ENCODE results near the gene JPT2.

JPT2 gene, protein sequence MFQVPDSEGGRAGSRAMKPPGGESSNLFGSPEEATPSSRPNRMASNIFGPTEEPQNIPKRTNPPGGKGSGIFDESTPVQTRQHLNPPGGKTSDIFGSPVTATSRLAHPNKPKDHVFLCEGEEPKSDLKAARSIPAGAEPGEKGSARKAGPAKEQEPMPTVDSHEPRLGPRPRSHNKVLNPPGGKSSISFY

DNA sequence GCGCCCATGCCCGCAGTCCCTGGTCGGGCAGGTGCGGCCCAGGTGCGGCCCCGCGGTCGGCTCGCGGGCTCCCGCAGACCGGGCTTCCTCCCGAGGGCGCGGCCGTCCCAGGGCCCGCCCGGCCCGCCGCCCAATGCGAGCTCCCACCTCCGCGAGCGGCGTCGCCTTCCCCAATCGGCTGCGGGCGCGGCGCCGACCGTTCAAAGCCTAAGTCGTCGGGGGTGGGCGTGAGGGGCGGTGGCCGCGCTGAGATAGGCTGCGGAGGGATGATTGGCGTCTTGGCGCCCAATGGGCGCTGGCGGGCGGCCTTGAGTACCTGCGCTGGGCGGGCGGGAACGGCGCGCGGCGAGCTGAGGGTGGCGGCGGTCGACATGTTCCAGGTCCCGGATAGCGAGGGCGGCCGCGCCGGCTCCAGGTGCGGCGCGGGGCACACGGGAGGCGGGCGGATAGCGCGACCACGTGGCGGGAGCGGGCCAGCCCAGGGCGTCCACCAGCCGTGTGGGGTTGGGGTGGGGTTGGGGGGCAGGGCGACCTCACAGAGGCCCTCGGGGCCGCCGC is at the start of gene JPT2:
TSS of gene JPT2 (plus strand) at position 338 of the 558 bp plus-strand sequence. CDS start at position 372, 34 bp downstream.
- Histone ChIP-seq H3K4me3 (ENCODE audit: low read length) (peak within 1 kb of the TSS; percentile 79), H3K9ac (ENCODE audit: low read length) (peak within 1 kb of the TSS; percentile 78), H3K27me3 (replicated peaks; ENCODE audit: control insufficient read depth, insufficient read depth, low read length) (no peaks in the 10 kb centered on the region), H3K4me1 (ENCODE audit: control insufficient read depth, insufficient read depth, low read length) (peaks cover 6% of the 10 kb centered on the region), H3K36me3 (ENCODE audit: control insufficient read depth, insufficient read depth, low read length, severe bottlenecking) (peaks cover 32% of the 10 kb centered on the region), H3K9me3 (ENCODE audit: control insufficient read depth, low read length) (no peaks in the 10 kb centered on the region)
- peak; percentile 98 for DNase-seq (ENCODE audit: low read depth)

- Histone ChIP-seq H3K9me3 (ENCODE audit: control insufficient read depth, low read length) (no peaks in the 10 kb centered on the region), H3K4me3 (ENCODE audit: low read length) (no peak overlapping the region), H3K9ac (ENCODE audit: low read length) (no peak overlapping the region), H3K36me3 (ENCODE audit: control insufficient read depth, insufficient read depth, low read length, severe bottlenecking) (peaks cover 72% of the 10 kb centered on the region), H3K4me1 (ENCODE audit: control insufficient read depth, insufficient read depth, low read length) (no peaks in the 10 kb centered on the region), H3K27me3 (replicated peaks; ENCODE audit: control insufficient read depth, insufficient read depth, low read length) (no peaks in the 10 kb centered on the region)
- no peak for DNase-seq (ENCODE audit: low read depth)
These were observed 47.4 kb upstream of the JPT2 start for GRCh38 chr16:1630450-1631213.

GRCh38 chr16:1631230-1631629 is 46.8 kb upstream of the JPT2 start:
- H3K4me1 ChIP-seq (ENCODE audit: control insufficient read depth, insufficient read depth, low read length), result no peaks in the 10 kb centered on the region
- DNase-seq (ENCODE audit: low read depth), result no peak
- no peak overlapping the region for H3K4me3 ChIP-seq (ENCODE audit: low read length)
- no peak overlapping the region for H3K9ac ChIP-seq (ENCODE audit: low read length)
- no peaks in the 10 kb centered on the region for H3K9me3 ChIP-seq (ENCODE audit: control insufficient read depth, low read length)
- H3K27me3 ChIP-seq (replicated peaks; ENCODE audit: control insufficient read depth, insufficient read depth, low read length), result no peaks in the 10 kb centered on the region
- H3K36me3 ChIP-seq (ENCODE audit: control insufficient read depth, insufficient read depth, low read length, severe bottlenecking), result peaks cover 69% of the 10 kb centered on the region

DNA sequence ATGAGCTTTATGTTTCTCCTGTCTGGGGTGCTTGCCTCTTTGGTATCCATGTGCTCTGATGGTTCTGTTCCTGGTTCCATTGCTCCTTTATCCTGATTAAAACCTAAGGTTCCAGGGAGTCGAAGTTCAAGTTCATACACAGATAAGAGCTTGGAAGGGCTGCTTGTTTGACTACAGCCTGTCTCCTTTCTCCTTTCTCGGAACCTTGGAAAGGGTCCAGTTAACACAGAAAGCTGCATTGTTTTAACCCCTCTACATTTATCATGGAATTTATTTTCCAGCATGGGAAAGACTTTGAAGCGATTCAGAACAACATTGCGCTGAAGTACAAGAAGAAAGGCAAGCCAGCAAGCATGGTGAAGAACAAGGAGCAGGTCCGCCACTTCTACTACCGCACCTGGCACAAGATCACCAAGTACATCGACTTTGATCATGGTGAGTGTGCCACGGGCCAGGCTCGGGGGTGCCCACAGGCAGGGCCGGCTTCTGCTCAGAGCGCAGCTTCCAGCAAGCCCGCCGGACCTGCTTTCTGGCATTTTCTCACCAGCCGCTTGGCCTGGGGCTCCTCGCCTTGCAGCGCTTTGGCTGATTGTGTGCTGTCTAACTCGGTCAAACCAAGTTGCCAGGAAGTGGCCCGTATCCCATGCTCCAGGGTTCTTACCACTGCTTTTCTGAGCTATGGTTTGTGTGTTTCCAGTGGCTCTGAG is 46.0 kb upstream of the JPT2 start:
- Histone ChIP-seq H3K9me3 (ENCODE audit: control insufficient read depth, low read length) (no peaks in the 10 kb centered on the region), H3K4me1 (ENCODE audit: control insufficient read depth, insufficient read depth, low read length) (no peaks in the 10 kb centered on the region), H3K4me3 (ENCODE audit: low read length) (no peak overlapping the region), H3K9ac (ENCODE audit: low read length) (no peak overlapping the region), H3K27me3 (replicated peaks; ENCODE audit: control insufficient read depth, insufficient read depth, low read length) (no peaks in the 10 kb centered on the region), H3K36me3 (ENCODE audit: control insufficient read depth, insufficient read depth, low read length, severe bottlenecking) (peaks cover 60% of the 10 kb centered on the region)
- DNase-seq (ENCODE audit: low read depth), result no peak

GRCh38 chr16:1632638-1632970 is 45.5 kb upstream of the JPT2 start:
- Histone ChIP-seq H3K9me3 (ENCODE audit: control insufficient read depth, low read length) (no peaks in the 10 kb centered on the region), H3K4me1 (ENCODE audit: control insufficient read depth, insufficient read depth, low read length) (no peaks in the 10 kb centered on the region), H3K9ac (ENCODE audit: low read length) (no peak overlapping the region), H3K36me3 (ENCODE audit: control insufficient read depth, insufficient read depth, low read length, severe bottlenecking) (peaks cover 56% of the 10 kb centered on the region), H3K27me3 (replicated peaks; ENCODE audit: control insufficient read depth, insufficient read depth, low read length) (no peaks in the 10 kb centered on the region), H3K4me3 (ENCODE audit: low read length) (no peak overlapping the region)
- DNase-seq (ENCODE audit: low read depth), result no peak

DNA sequence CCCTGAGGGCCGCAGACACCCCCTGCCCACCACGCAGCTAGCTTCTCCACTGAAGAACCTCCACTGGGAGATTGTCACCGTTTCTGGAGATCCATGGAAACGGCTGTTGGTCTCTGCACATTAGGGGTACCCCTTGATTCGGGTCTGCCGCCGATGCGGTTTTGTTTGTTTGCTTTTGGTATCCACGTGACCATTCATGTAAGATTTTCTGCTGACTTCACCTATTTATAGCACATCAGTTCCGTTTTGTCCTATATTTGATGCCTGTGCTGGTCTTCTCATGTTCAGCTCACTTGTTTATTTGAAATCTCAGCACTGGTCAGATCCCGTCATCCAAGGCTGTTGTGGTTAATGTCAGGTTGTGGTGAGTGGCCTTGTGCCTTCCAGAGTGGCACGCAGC is 44.8 kb upstream of the JPT2 start:
- Histone ChIP-seq H3K4me1 (ENCODE audit: control insufficient read depth, insufficient read depth, low read length) (no peaks in the 10 kb centered on the region), H3K36me3 (ENCODE audit: control insufficient read depth, insufficient read depth, low read length, severe bottlenecking) (peaks cover 62% of the 10 kb centered on the region), H3K9me3 (ENCODE audit: control insufficient read depth, low read length) (no peaks in the 10 kb centered on the region), H3K27me3 (replicated peaks; ENCODE audit: control insufficient read depth, insufficient read depth, low read length) (no peaks in the 10 kb centered on the region), H3K4me3 (ENCODE audit: low read length) (no peak overlapping the region), H3K9ac (ENCODE audit: low read length) (no peak overlapping the region)
- DNase-seq (ENCODE audit: low read depth), result no peak

GRCh38 chr16:1634541-1634940 is 43.5 kb upstream of the JPT2 start:
- Histone ChIP-seq H3K4me1 (ENCODE audit: control insufficient read depth, insufficient read depth, low read length) (no peaks in the 10 kb centered on the region), H3K9me3 (ENCODE audit: control insufficient read depth, low read length) (no peaks in the 10 kb centered on the region), H3K36me3 (ENCODE audit: control insufficient read depth, insufficient read depth, low read length, severe bottlenecking) (peaks cover 69% of the 10 kb centered on the region), H3K27me3 (replicated peaks; ENCODE audit: control insufficient read depth, insufficient read depth, low read length) (no peaks in the 10 kb centered on the region), H3K9ac (ENCODE audit: low read length) (no peak overlapping the region), H3K4me3 (ENCODE audit: low read length) (no peak overlapping the region)
- no peak for DNase-seq (ENCODE audit: low read depth)

- no peaks in the 10 kb centered on the region for H3K9me3 ChIP-seq (ENCODE audit: control insufficient read depth, low read length)
- no peaks in the 10 kb centered on the region for H3K4me1 ChIP-seq (ENCODE audit: control insufficient read depth, insufficient read depth, low read length)
- H3K9ac ChIP-seq (ENCODE audit: low read length), result no peak overlapping the region
- peaks cover 73% of the 10 kb centered on the region for H3K36me3 ChIP-seq (ENCODE audit: control insufficient read depth, insufficient read depth, low read length, severe bottlenecking)
- no peak for DNase-seq (ENCODE audit: low read depth)
- no peaks in the 10 kb centered on the region for H3K27me3 ChIP-seq (replicated peaks; ENCODE audit: control insufficient read depth, insufficient read depth, low read length)
- H3K4me3 ChIP-seq (ENCODE audit: low read length), result no peak overlapping the region
These were observed 43.0 kb upstream of the JPT2 start for GRCh38 chr16:1635070-1635469.

- no peak overlapping the region for H3K4me3 ChIP-seq (ENCODE audit: low read length)
These were observed 40.6 kb upstream of the JPT2 start for GRCh38 chr16:1637526-1637925.

GRCh38 chr16:1638757-1639156 is 39.3 kb upstream of the JPT2 start:
- DNase-seq (ENCODE audit: low read depth), result no peak

More at GRCh38 chr16:1637526-1637925, 40.6 kb upstream of the JPT2 start:
- H3K27me3 ChIP-seq (replicated peaks; ENCODE audit: control insufficient read depth, insufficient read depth, low read length), result no peaks in the 10 kb centered on the region
- H3K4me1 ChIP-seq (ENCODE audit: control insufficient read depth, insufficient read depth, low read length), result peaks cover 7% of the 10 kb centered on the region
- H3K36me3 ChIP-seq (ENCODE audit: control insufficient read depth, insufficient read depth, low read length, severe bottlenecking), result peaks cover 82% of the 10 kb centered on the region
- no peak overlapping the region for H3K9ac ChIP-seq (ENCODE audit: low read length)
- no peaks in the 10 kb centered on the region for H3K9me3 ChIP-seq (ENCODE audit: control insufficient read depth, low read length)
- DNase-seq (ENCODE audit: low read depth), result no peak

GRCh38 chr16:1639282-1639681 is 38.8 kb upstream of the JPT2 start:
- no peaks in the 10 kb centered on the region for H3K9me3 ChIP-seq (ENCODE audit: control insufficient read depth, low read length)
- no peak overlapping the region for H3K4me3 ChIP-seq (ENCODE audit: low read length)
- peaks cover 8% of the 10 kb centered on the region for H3K4me1 ChIP-seq (ENCODE audit: control insufficient read depth, insufficient read depth, low read length)
- no peak overlapping the region for H3K9ac ChIP-seq (ENCODE audit: low read length)
- no peak for DNase-seq (ENCODE audit: low read depth)
- no peaks in the 10 kb centered on the region for H3K27me3 ChIP-seq (replicated peaks; ENCODE audit: control insufficient read depth, insufficient read depth, low read length)
- H3K36me3 ChIP-seq (ENCODE audit: control insufficient read depth, insufficient read depth, low read length, severe bottlenecking), result peaks cover 81% of the 10 kb centered on the region

More at GRCh38 chr16:1638757-1639156, 39.3 kb upstream of the JPT2 start:
- no peaks in the 10 kb centered on the region for H3K27me3 ChIP-seq (replicated peaks; ENCODE audit: control insufficient read depth, insufficient read depth, low read length)
- peaks cover 8% of the 10 kb centered on the region for H3K4me1 ChIP-seq (ENCODE audit: control insufficient read depth, insufficient read depth, low read length)
- H3K9me3 ChIP-seq (ENCODE audit: control insufficient read depth, low read length), result no peaks in the 10 kb centered on the region
- H3K4me3 ChIP-seq (ENCODE audit: low read length), result no peak overlapping the region
- no peak overlapping the region for H3K9ac ChIP-seq (ENCODE audit: low read length)
- peaks cover 82% of the 10 kb centered on the region for H3K36me3 ChIP-seq (ENCODE audit: control insufficient read depth, insufficient read depth, low read length, severe bottlenecking)
